ENCODE data around the gene NAALADL2.

The NAALADL2 gene

GRCh38 chr3:175311946-175312345, 452.8 kb downstream of the NAALADL2 start:
- Histone ChIP-seq H3K4me1 (peaks cover 11% of the 10 kb centered on the region; the same call in 1 of the 2 replicates), H3K4me3 (ENCODE audit: low read depth, low read length) (no peak overlapping the region), H3K27me3 (no peaks in the 10 kb centered on the region), H3K36me3 (no peaks in the 10 kb centered on the region), H3K9me3 (no peaks in the 10 kb centered on the region)
- TF ChIP-seq CTCF (IDR thresholded peaks at IDR 0.05; ENCODE audit: low read depth, low read length): no peak
- no peak for DNase-seq

- Histone ChIP-seq H3K27me3 (no peaks in the 10 kb centered on the region), H3K4me3 (ENCODE audit: low read depth, low read length) (no peak overlapping the region), H3K4me1 (peaks cover 11% of the 10 kb centered on the region; the same call in 1 of the 2 replicates), H3K36me3 (no peaks in the 10 kb centered on the region), H3K9me3 (no peaks in the 10 kb centered on the region)
- DNase-seq: no peak
- no peak for TF ChIP-seq CTCF (IDR thresholded peaks at IDR 0.05; ENCODE audit: low read depth, low read length)
Measured at GRCh38 chr3:175312791-175313190, 453.7 kb downstream of the NAALADL2 start.

- TF ChIP-seq CTCF (IDR thresholded peaks at IDR 0.05; ENCODE audit: low read depth, low read length): no peak
- Histone ChIP-seq H3K27me3 (no peaks in the 10 kb centered on the region), H3K36me3 (no peaks in the 10 kb centered on the region), H3K4me3 (ENCODE audit: low read depth, low read length) (no peak overlapping the region), H3K9me3 (no peaks in the 10 kb centered on the region), H3K4me1 (peaks cover 5% of the 10 kb centered on the region; the same call in 1 of the 2 replicates)
- DNase-seq: no peak
Measured at GRCh38 chr3:175316799-175317198, 457.7 kb downstream of the NAALADL2 start.

GRCh38 chr3:175325440-175325839, 466.3 kb downstream of the NAALADL2 start:
- no peak for TF ChIP-seq CTCF (IDR thresholded peaks at IDR 0.05; ENCODE audit: low read depth, low read length)
- Histone ChIP-seq H3K4me1 (no peaks in the 10 kb centered on the region), H3K4me3 (ENCODE audit: low read depth, low read length) (no peak overlapping the region), H3K36me3 (no peaks in the 10 kb centered on the region), H3K9me3 (no peaks in the 10 kb centered on the region), H3K27me3 (no peaks in the 10 kb centered on the region)
- no peak for DNase-seq

GRCh38 chr3:175326041-175326440, 466.9 kb downstream of the NAALADL2 start:
- Histone ChIP-seq H3K9me3 (no peaks in the 10 kb centered on the region), H3K36me3 (no peaks in the 10 kb centered on the region), H3K4me3 (ENCODE audit: low read depth, low read length) (no peak overlapping the region), H3K27me3 (no peaks in the 10 kb centered on the region), H3K4me1 (no peaks in the 10 kb centered on the region)
- DNase-seq: no peak
- no peak for TF ChIP-seq CTCF (IDR thresholded peaks at IDR 0.05; ENCODE audit: low read depth, low read length)

- Histone ChIP-seq H3K36me3 (no peaks in the 10 kb centered on the region), H3K4me3 (ENCODE audit: low read depth, low read length) (no peak overlapping the region), H3K4me1 (no peaks in the 10 kb centered on the region), H3K27me3 (no peaks in the 10 kb centered on the region), H3K9me3 (no peaks in the 10 kb centered on the region)
- DNase-seq: no peak
- TF ChIP-seq CTCF (IDR thresholded peaks at IDR 0.05; ENCODE audit: low read depth, low read length): no peak
Measured at GRCh38 chr3:175329373-175329772, 470.2 kb downstream of the NAALADL2 start.
